Duodenal mucosa (tissue), 2 donors: ENCODE results near the gene TRIM40.
"Not testable (repeated sequence)": the region's sequence is repeated elsewhere in the genome, so short reads cannot be mapped to it uniquely, and the experiment has no call there.

Experiments used
- H3K27ac ChIP-seq: one replicate; pipeline ENCODE4 v1.7.0; 2013; ENCODE audit warnings: low read depth, low read length
- H3K27me3 ChIP-seq, 2 donors: one replicate each; pipeline ENCODE4 v1.7.0; 2013; ENCODE audit warnings: low read length in 2 of 2, control low read depth in 1 of 2; ENCODE audit not compliant: insufficient read depth in 2 of 2, control insufficient read depth in 1 of 2
- H3K36me3 ChIP-seq, 2 donors: one replicate each; pipeline ENCODE4 v1.7.0; 2013; ENCODE audit warnings: low read length in 2 of 2, control low read depth in 1 of 2; ENCODE audit not compliant: insufficient read depth in 2 of 2, control insufficient read depth in 1 of 2
- H3K4me1 ChIP-seq, 2 donors: one replicate each; pipeline ENCODE4 v1.7.0; 2013; ENCODE audit warnings: low read length in 2 of 2, control low read depth in 1 of 2; ENCODE audit not compliant: insufficient read depth in 2 of 2, control insufficient read depth in 1 of 2
- H3K4me3 ChIP-seq, 2 donors: one replicate each; pipeline ENCODE4 v1.7.0; 2013; ENCODE audit warnings: low read length in 2 of 2, low read depth in 1 of 2
- H3K9ac ChIP-seq, 2 donors: one replicate each; pipeline ENCODE4 v1.7.0; 2013; ENCODE audit warnings: low read length in 2 of 2, low read depth in 1 of 2
- H3K9me3 ChIP-seq, 2 donors: one replicate each; pipeline ENCODE4 v1.7.0; 2013; ENCODE audit warnings: low read length in 2 of 2, control low read depth in 1 of 2; ENCODE audit not compliant: control insufficient read depth in 1 of 2

The TRIM40 gene

DNA sequence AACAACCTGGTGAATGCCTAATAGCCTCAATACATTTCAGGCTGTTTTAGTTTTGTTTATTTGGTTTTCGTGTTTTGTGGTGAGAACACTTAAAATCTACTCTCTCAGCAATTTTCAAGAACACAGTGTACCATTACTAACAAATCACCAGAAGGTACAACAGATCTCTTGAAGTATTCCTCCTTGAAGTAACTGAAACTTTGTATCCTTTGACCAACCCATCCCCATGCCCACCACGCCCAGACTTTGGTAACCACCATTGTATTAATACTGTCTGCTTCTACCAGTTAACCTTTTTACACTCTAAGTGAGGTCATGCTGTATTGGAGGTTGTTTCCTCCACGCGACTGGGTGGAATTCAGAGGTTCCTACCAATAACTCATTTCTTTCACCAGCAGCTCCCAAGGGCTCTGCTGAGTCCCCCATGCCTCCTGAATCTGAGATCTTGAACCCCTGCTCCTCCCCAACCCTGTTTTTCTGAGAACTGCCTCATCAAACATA lies 5.7 kb upstream of the TRIM40 start:
- Histone ChIP-seq H3K9me3 (no peaks in the 10 kb centered on the region), H3K27ac (no peak overlapping the region), H3K4me3 (peak overlapping the region in 1 of 2 donors; percentile 4), H3K36me3 (no peaks in the 10 kb centered on the region), H3K27me3 (peaks cover 4 to 13% of the 10 kb centered on the region in 2 donors), H3K9ac (no peak overlapping the region), H3K4me1 (peaks cover 18 to 20% of the 10 kb centered on the region in 2 donors)

DNA sequence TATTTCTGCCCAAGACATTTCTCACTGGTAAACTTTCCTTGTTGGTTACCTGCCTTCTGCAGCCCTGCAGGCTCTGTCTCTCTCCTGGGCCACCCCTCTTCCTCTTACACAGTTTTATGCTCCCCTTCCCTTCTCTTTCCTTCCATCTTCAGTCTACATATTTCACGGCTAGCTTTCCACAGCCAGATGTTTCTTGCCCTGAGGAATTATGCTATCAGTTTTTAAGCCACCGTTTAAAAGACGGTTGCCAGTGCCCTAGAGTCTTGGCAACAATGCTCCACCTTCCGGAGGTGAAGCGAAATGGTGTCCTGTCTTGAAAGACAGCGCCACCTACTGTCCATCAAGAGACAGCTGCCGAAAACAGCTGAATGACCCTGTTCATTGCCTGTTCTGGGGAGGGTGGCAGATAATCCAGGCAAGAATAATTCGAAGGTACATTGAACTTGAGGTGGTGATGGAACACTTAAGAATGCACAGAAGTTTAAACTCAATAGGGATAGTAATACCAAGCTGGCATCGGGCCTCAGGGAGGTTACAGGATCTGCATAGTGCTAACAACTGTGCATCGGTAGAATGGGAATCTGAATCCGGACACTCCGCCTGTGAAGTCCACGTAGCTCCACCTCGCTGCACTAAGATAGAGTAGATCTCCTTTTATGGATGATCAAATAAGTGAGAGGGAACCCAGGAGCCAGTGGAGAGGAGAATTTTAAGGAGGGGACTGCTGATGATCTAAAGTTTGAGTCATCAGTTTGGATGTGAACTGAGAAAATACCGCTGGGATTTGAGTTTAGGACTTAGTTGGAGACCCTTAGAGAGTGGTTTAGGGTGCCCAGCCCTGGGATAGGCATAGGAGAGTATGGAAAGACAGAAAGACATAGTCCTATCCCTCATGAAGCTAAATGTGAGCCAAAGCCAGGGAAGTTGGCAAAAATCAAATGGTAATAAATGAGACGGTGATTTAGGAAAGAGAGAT lies 4.8 kb upstream of the TRIM40 start:
- Histone ChIP-seq H3K36me3 (no peaks in the 10 kb centered on the region), H3K4me1 (peaks cover 21 to 26% of the 10 kb centered on the region in 2 donors), H3K9me3 (no peaks in the 10 kb centered on the region), H3K27me3 (peaks cover 8 to 13% of the 10 kb centered on the region in 2 donors), H3K27ac (no peak overlapping the region), H3K9ac (no peak overlapping the region), H3K4me3 (peak overlapping the region in 1 of 2 donors; percentile 4)

DNA sequence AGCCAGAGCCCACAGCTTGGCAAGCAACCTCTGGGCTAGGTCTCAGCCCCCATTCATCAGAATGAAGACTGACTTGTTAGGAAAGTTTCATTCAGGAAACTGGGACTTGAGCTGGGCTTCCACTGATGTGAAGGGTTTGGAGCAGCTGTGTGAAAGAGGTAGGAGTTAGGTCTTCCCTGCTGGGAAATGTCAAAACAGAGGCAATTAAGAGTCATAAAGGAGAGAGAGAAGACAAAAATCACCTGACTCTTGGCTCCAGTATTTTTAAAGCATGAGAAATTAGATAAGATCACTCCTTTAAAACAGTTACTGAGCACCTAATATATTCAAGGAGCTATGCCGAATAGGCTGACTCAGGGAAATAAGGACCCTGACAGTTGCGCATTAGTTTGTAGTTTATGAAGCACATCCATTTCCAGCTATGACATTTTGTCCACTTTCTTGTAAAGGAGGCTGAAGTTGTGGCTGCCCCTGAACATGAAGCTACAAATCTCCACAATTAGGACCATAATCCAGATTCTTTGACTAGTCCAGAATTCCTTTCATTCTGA lies 3.9 kb upstream of the TRIM40 start:
- Histone ChIP-seq H3K36me3 (no peaks in the 10 kb centered on the region), H3K4me3 (no peak overlapping the region), H3K9me3 (no peaks in the 10 kb centered on the region), H3K4me1 (peaks cover 26 to 34% of the 10 kb centered on the region in 2 donors), H3K27me3 (peaks cover 8 to 13% of the 10 kb centered on the region in 2 donors), H3K27ac (no peak overlapping the region), H3K9ac (no peak overlapping the region)

DNA sequence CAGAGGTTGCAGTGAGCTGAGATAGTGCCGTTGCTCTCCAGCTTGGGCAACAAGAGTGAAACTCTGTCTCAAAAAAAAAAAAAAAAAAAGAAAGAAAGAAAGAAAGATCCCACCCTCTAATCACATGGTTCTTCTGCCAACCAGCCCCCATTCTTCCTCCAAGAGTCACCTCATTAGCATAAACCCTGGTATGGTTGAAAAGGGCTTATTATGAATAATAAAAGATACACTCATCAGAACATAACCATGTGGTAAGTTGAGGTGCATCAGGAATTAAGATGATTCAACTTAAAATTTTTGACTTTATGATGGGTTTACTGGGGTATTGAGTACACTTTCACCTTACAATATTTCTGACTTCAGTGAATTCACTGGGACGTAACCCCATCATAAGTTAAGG lies 793 bp upstream of the TRIM40 start:
- Histone ChIP-seq H3K4me3 (no peak overlapping the region), H3K9ac (no peak overlapping the region), H3K27ac (no peak overlapping the region), H3K4me1 (peaks cover 16 to 23% of the 10 kb centered on the region in 2 donors), H3K9me3 (no peaks in the 10 kb centered on the region), H3K27me3 (peaks cover 4% of the 10 kb centered on the region in 2 donors), H3K36me3 (no peaks in the 10 kb centered on the region)

DNA sequence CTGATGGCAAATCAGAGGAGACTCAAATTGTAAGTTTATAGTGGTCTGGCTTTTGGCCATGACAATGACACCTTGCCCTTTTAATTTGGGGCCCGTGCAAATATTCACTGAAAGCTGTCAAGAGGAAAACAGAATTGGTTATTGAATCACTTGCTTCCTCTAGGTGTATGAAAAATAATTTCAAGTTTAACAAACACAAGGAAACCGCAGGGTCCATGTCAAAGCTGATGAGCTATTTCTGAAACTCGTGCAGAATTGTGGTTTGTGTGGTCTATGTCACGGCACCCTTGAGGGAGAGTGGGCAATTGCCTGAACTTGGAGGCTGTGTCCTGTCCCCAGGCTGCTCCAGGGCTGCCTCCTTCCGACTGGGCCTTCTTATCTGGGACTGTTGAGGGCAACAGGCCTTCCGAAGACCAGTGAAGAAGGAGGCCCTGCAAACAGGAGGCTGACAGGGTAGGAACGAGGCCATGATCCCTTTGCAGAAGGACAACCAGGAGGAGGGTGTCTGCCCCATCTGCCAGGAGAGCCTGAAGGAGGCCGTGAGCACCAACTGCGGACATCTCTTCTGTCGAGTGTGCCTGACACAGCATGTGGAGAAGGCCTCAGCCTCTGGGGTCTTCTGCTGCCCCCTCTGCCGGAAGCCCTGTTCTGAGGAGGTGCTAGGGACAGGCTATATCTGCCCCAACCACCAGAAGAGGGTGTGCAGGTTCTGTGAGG lies 788 bp downstream of the TRIM40 start:
- Histone ChIP-seq H3K4me3 (peak overlapping the region; percentile 38 to 43), H3K9ac (peak overlapping the region in 1 of 2 donors; percentile 27), H3K27ac (no peak overlapping the region), H3K27me3 (peaks cover 4% of the 10 kb centered on the region in 2 donors), H3K36me3 (no peaks in the 10 kb centered on the region), H3K9me3 (no peaks in the 10 kb centered on the region), H3K4me1 (peaks cover 8 to 15% of the 10 kb centered on the region in 2 donors)

DNA sequence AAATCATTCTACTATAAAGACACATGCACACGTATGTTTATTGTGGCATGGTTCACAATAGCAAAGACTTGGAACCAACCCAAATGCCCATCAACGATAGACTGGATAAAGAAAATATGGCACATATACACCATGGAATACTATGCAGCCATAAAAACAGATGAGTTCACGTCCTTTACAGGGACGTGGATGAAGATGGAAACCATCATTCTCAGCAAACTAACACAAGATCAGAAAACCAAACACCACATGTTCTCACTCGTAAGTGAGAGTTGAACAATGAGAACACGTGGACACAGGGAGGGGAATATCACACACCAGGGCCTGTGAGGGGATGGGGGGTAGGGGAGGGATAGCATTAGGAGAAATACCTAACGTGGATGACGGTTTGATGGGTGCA lies 4.3 kb downstream of the TRIM40 start:
- peaks cover 21 to 25% of the 10 kb centered on the region in 2 donors for H3K4me1 ChIP-seq
- not testable (repeated sequence) for H3K9ac ChIP-seq, H3K9me3 ChIP-seq, H3K4me3 ChIP-seq, H3K27me3 ChIP-seq, H3K36me3 ChIP-seq, H3K27ac ChIP-seq

DNA sequence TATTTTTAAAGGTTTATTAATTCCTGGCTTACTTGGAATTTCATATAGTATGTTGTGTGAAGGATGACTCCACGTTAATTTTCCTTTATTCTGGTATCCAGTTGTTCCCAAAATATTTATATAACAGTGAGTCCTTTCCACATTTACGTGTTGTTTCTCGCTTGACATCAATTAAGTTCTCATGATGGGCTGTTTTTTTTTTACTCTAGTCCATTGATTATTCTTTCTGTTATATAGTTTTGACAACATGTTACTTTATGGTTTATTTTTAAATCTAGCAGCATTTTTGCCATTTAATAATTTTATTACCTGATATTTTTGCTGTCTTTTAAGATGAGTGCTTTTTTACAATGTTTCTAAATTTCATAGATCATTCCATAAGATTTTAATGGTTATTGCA lies 6.7 kb downstream of the TRIM40 start:
- peaks cover 12 to 13% of the 10 kb centered on the region in 2 donors for H3K4me1 ChIP-seq
- no peak overlapping the region for H3K9ac ChIP-seq
- H3K36me3 ChIP-seq, result no peaks in the 10 kb centered on the region
- H3K9me3 ChIP-seq, result no peaks in the 10 kb centered on the region
- H3K4me3 ChIP-seq, result no peak overlapping the region
- no peak overlapping the region for H3K27ac ChIP-seq
- no peaks in the 10 kb centered on the region for H3K27me3 ChIP-seq

DNA sequence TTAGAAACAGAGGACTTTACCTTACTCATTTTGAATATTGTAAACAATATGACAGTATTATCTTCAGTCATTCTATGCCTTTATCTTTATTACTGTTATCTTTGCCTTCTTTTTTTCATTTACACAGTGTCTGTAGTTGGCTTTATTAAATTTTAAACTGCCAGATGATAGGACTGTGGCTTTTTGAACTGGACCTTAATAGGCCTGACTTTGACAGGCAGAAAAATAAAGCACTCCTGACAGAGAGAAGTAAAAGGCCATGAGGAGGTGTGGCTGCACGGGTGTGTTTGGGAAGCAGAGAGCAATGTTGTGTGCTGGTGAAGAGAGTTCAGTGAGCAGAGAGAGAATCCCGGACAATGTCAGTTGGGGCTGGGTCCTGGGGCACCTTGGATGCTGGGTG lies 7.8 kb downstream of the TRIM40 start:
- peaks cover 0 to 4% of the 10 kb centered on the region in 2 donors for H3K36me3 ChIP-seq
- H3K4me3 ChIP-seq, result peak overlapping the region in 1 of 2 donors; percentile 25
- H3K27ac ChIP-seq, result no peak overlapping the region
- peaks cover 12 to 13% of the 10 kb centered on the region in 2 donors for H3K4me1 ChIP-seq
- no peak overlapping the region for H3K9ac ChIP-seq
- no peaks in the 10 kb centered on the region for H3K9me3 ChIP-seq
- no peaks in the 10 kb centered on the region for H3K27me3 ChIP-seq

DNA sequence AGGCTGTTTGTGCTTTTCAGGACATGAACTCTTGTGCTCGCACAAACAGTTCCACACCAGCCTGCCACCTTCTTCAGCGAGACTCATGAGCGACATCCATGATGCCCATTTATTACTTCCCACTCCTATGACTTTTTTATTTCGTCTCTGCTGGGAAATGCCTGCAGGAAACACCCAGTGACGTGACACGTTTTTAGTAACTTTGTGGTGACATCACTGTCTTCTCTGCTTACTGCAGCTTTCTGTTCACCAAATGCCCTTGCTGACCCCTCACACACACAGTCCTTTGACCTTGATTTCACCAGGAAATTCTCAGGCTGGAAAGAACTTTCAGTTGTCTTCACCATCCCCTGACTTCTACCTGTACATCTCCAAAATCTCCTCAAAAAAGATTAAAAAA lies 8.9 kb downstream of the TRIM40 start:
- Histone ChIP-seq H3K27ac (no peak overlapping the region), H3K4me3 (no peak overlapping the region), H3K36me3 (peaks cover 0 to 4% of the 10 kb centered on the region in 2 donors), H3K9me3 (no peaks in the 10 kb centered on the region), H3K4me1 (peaks cover 12 to 13% of the 10 kb centered on the region in 2 donors), H3K9ac (no peak overlapping the region), H3K27me3 (no peaks in the 10 kb centered on the region)
